Activated naive CD4-positive, alpha-beta T cell treated with anti-CD3 and anti-CD28 coated beads, Interleukin-2, amount 10 ng/mL, durations not matched to agents 7 days and 5 days (primary cell): ENCODE results near the gene HIF3A.

Experiments
- CTCF ChIA-PET: fragments of 350-600 bp; sonication (Branson Sonifier 250); formaldehyde crosslinking; loops from one replicate; lab custom pipeline; 2021; ENCODE audit warnings: antibody characterized with exemption; lab: Charles Lee
- DNase-seq: peaks from one replicate; pipeline ENCODE4 v3.0.0-alpha.2; 2020
- H3K27ac Mint-ChIP-seq: one replicate; pipeline ENCODE4 v1.8.0; 2021; ENCODE audit warnings: mild to moderate bottlenecking, moderate library complexity, mixed read lengths
- H3K27me3 Mint-ChIP-seq: one replicate; pipeline ENCODE4 v1.8.0; 2021; ENCODE audit warnings: mild to moderate bottlenecking, mixed read lengths
- H3K36me3 Mint-ChIP-seq: one replicate; pipeline ENCODE4 v1.8.0; 2021; ENCODE audit warnings: mixed read lengths
- H3K4me1 Mint-ChIP-seq: one replicate; pipeline ENCODE4 v1.8.0; 2021; ENCODE audit warnings: mixed read lengths
- H3K4me3 Mint-ChIP-seq: one replicate; pipeline ENCODE4 v1.8.0; 2021; ENCODE audit warnings: mild to moderate bottlenecking, moderate library complexity, mixed read lengths
- H3K9me3 Mint-ChIP-seq: one replicate; pipeline ENCODE4 v1.8.0; 2021; ENCODE audit warnings: mixed read lengths

The HIF3A gene

DNA sequence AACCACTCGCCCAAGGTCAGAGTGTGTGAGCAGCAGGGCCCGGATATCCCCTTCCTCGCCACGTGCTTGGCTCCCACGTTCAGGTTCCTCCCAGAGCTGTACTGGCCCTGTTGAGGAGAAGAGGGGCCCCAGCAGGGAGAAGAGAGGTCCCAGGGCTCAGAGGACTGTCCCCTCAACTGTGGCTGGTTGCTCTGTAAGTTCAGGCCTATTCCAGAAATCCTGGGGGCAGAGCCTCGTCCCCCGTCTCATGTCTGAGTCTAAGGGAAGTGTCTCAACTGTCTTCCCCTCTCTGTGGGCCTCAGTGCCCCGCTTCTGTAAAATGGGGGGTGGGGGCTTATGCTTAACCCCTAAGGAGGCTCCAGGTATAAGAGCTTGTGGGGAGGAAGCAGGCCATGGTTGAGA, 53.9 kb downstream of the HIF3A start:
- Mint-ChIP-seq H3K27ac (peak overlapping the region; percentile 87), H3K27me3 (no peaks in the 10 kb centered on the region), H3K4me3 (peak overlapping the region; percentile 77), H3K4me1 (peaks cover 70% of the 10 kb centered on the region), H3K36me3 (peaks cover 39% of the 10 kb centered on the region), H3K9me3 (no peaks in the 10 kb centered on the region)
- CTCF ChIA-PET: interaction anchor here (1.9 kb wide), 1 partner anchor 45 kb away, joined by 6 read pairs; no protein-coding TSS in a partner anchor
- peak; percentile 49 for DNase-seq

DNA sequence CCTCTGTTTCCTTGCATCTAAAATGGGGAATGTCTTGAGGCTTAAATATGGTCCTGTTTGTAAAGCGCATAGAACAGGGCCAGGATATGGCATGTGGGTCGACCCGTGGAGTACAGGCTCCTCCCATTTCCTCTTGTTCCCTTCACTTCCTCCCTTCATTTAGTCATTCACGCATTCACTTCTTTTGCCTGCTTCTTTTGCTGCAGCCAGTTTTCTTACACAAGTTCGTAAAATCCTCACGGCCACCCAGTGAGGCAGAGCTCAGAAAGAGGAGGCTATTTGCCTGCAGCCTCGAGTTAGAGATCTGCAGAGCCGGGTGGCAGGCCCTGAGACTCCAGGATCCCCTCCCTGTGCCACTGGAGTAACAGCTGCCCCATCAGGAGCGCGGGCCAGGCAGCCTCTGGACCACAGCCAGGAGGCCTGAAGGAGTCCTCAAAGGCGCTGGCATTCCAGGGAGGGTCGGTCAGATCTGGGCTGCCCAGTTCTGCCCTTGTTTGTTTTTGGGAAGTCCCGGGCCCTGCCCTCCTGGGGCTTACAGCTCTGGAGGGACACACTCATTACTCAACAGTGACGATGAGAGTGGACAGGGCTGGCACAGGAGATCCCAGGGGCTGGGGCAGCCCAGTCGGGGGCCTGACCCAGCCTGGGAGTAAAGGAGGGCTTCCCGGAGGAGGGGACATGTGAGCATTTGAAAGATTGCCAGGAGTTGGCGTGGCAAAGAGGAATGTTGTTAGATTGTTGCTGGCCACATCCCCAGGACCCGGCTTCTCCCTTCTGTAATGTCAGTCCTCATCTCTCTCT, 54.6 kb downstream of the HIF3A start:
- peak overlapping the region; percentile 77 for H3K4me3 Mint-ChIP-seq
- H3K9me3 Mint-ChIP-seq: no peaks in the 10 kb centered on the region
- peaks cover 43% of the 10 kb centered on the region for H3K36me3 Mint-ChIP-seq
- DNase-seq: peak; percentile 53
- peaks cover 70% of the 10 kb centered on the region for H3K4me1 Mint-ChIP-seq
- CTCF ChIA-PET: interaction anchor here (1.9 kb wide), 1 partner anchor 45 kb away, joined by 6 read pairs; no protein-coding TSS in a partner anchor
- H3K27ac Mint-ChIP-seq: peak overlapping the region; percentile 87
- H3K27me3 Mint-ChIP-seq: no peaks in the 10 kb centered on the region

DNA sequence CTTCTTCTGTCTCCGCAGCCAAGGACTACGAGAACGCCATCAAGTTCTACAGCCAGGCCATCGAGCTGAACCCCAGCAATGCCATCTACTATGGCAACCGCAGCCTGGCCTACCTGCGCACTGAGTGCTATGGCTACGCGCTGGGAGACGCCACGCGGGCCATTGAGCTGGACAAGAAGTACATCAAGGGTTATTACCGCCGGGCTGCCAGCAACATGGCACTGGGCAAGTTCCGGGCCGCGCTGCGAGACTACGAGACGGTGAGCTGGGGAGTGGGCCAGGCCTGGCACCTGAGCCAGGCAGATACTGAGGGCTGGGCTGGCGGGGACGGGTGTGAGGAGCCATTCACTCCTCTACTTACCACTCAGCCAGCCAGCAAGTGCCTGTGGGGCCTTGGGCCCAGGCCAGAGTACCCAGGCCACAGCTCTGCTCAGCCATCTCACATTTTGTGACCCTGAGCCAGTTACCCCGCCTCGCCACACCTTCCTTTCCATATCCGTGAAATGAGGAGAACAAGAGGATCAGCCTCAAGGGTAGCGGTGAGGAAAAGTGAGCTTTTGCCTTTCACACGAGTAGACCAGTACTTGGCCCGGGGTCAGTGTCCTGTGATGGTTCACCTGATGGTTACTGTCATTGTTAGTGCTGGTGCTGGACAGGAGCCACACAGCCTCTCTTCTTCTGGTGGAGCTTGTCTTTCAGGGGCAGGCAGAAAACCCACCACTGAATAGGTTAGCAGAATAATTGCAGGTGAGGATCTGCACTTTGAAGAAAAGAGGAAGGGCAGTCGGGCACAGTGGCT, 57.1 kb downstream of the HIF3A start:
- Mint-ChIP-seq H3K4me3 (no peak overlapping the region), H3K27ac (peak overlapping the region; percentile 70), H3K36me3 (peaks cover 47% of the 10 kb centered on the region), H3K4me1 (peaks cover 58% of the 10 kb centered on the region), H3K9me3 (no peaks in the 10 kb centered on the region), H3K27me3 (no peaks in the 10 kb centered on the region)
- CTCF ChIA-PET: interaction anchor here (0.7 kb wide), 1 partner anchor 10 kb away, joined by 3 read pairs; no protein-coding TSS in a partner anchor
- no peak for DNase-seq

DNA sequence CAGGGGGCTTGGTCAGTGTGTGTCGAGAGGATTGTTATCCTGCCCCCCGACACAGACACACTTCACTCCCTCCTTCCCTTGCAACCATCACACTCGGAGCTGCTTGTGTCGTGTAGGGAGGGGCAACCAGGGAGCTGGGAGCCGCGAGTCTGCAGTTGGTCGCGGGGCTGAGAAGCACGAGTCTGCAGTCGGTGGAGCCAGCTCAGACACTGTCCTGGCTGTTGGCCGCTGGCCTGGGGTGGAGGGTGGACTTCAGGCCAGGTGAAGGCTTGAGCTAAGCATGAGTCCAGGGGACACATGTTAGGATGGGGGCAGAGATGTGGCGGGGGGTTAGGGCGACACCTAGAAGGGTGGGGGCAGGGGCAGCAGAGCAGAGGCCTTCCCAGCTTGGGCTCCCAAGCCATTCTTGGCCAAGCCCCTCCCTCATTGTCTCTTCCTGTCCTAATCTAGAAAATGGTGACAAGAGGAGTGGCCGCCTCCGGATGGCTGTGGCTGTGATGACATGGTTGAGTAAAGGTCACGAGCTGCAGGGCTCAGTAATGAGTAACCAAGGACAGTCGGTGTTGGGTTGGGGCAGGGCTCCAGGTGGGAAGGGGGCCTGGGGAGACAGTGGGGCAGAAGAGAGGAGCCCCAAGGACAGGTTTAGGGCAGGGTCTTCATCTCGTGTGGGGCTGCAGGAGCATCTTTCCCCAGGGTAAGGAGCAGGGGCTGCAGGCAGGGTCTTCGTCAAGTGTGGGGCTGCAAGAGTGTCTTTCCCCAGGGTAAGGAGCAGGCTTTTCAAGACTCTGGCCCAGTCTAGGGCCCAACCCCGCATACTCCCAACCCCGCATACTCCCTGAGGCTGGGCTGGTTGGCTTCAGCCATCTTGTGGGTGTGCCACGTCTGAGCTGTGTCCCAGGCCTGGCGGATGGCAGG, 58.6 kb downstream of the HIF3A start:
- Mint-ChIP-seq H3K27ac (no peak overlapping the region), H3K27me3 (no peaks in the 10 kb centered on the region), H3K9me3 (no peaks in the 10 kb centered on the region), H3K4me1 (peaks cover 47% of the 10 kb centered on the region), H3K36me3 (peaks cover 44% of the 10 kb centered on the region), H3K4me3 (no peak overlapping the region)
- CTCF ChIA-PET: interaction anchor here (0.9 to 1.0 kb wide), 2 partner anchors 8 to 9 kb away, joined by 3 to 4 read pairs; partner anchors contain the start of gene PPP5C
- no peak for DNase-seq

DNA sequence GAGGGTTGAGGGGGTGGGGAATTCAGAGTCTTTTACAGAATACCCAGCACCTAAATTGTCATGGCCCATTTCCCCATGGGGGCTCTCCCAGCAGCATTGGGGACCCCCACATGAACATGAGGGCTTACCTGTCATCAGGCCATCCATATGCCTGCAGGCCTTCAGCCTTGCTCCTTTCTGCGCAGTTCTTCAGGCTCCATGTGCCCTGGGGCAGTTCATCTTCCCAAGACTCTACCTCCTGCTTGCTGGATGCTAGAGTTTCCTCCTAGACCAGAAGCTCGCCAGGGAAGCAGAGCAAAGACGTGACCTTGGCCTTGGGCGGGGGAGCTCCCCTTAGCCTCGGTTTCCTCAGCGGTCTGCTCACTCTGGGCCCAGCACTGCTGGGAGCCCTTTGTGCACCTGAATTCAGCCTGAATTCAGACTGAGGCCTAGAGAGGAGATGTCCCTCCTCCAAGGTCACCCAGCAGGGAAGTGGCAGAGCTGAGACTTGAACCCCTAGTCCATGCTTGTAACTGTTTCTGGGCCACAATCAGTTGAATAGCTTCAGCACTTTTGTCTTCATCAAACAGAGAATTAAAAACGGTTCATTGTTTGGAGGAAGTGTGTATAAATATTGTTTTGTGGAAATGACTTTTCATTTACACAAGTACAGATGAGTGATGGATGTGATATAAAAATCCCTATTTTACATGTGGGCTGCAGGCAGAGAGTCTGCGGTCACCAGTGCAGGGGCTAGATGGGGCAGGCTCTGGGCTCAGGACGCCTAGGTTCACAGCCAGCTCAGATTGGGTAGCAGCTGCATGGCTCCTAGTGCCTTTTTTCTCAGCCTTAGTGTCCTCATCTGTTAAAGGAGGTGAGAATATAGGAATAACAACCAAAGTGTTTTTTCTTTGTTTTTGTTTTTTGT, 59.6 kb downstream of the HIF3A start:
- no peak overlapping the region for H3K27ac Mint-ChIP-seq
- CTCF ChIA-PET: interaction anchor here (0.9 kb wide), 1 partner anchor 9 kb away, joined by 4 read pairs; no protein-coding TSS in a partner anchor
- no peaks in the 10 kb centered on the region for H3K27me3 Mint-ChIP-seq
- H3K9me3 Mint-ChIP-seq: no peaks in the 10 kb centered on the region
- H3K36me3 Mint-ChIP-seq: peaks cover 44% of the 10 kb centered on the region
- peaks cover 45% of the 10 kb centered on the region for H3K4me1 Mint-ChIP-seq
- no peak overlapping the region for H3K4me3 Mint-ChIP-seq
- DNase-seq: no peak

DNA sequence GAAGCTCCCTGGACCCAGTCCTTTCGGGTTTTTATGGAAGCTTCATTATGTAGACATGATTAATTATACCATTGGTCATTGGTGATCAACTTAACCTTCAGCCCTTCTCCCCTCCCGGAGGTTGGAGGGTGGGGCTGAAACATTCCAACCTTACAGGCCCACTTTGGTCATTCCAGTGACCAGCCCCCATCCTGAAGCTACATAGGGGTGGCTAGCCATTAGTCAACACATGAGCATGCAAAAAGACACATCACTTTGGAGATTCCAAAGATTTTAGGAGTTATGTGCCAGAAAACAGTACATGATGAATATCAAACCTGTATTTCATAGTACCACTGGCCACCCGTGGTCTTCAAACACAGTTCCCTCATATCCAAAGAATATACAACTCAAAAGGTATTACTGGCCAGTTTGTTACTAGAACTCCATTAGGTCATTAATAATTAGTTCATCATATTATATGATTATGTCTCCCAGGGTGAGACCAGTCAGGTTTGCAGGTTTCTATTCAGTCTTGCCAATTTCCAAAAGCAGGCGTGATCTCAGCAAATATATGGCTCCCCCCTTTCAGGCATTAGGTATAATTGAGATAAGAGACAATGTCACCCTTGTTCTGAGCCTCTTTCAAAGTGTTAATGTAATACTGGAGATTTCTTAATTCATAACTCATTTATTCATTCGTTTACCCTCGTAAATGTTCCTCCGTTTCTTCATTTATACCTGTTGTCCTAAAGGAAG, 61.2 kb downstream of the HIF3A start:
- Mint-ChIP-seq H3K4me1 (peaks cover 40% of the 10 kb centered on the region), H3K9me3 (no peaks in the 10 kb centered on the region), H3K4me3 (no peak overlapping the region), H3K27ac (no peak overlapping the region), H3K36me3 (peaks cover 43% of the 10 kb centered on the region), H3K27me3 (no peaks in the 10 kb centered on the region)
- DNase-seq: no peak
- CTCF ChIA-PET: interaction anchor here (0.6 to 1.2 kb wide), 3 partner anchors 14 to 130 kb away, joined by 3 to 4 read pairs (median 3); no protein-coding TSS in a partner anchor

DNA sequence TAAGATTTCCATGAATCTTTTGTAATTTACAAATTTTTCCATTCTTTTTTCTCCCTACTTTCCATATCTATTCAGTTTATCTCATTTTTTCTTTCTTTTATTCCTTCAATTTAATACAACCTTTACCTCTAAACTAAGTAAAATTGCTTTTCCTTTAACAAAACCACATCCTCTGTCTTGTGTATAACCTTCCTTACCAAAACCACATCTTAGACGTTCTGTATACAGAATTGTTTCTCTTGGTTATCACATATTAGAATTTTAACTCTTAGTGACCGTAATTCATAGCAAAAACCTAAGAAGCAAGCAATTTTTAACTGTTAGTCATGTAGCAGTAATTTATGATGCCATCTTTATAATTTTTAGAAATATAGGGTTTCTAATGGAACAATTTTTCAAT, 65.1 kb downstream of the HIF3A start:
- H3K36me3 Mint-ChIP-seq: peaks cover 46% of the 10 kb centered on the region
- H3K4me3 Mint-ChIP-seq: peak overlapping the region; percentile 65

DNA sequence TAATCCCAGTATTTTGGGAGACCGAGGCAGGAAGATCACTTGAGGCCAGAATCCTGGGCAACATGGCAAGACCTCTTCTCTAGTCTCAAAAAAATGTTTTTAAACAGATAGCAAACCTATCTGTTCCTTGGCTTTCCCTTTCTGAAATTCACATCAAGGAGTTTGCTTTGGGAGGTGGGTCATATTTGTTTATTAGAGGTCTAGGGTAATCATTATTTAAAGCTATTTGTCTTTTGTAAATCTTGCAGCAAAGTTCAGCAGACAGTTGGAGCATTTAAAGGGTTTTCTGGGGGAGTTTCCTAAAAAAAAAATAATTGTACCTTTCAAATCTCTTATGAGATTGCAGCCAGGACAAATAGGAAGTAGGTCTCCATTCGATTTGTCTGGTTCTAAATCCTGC, 67.5 kb downstream of the HIF3A start:
- peaks cover 38% of the 10 kb centered on the region for H3K36me3 Mint-ChIP-seq
- H3K4me1 Mint-ChIP-seq: peaks cover 40% of the 10 kb centered on the region
- no peaks in the 10 kb centered on the region for H3K27me3 Mint-ChIP-seq
- CTCF ChIA-PET: interaction anchor here (0.6 kb wide), 1 partner anchor 18 kb away, joined by 4 read pairs; the partner anchor contains the start of gene PPP5C
- H3K4me3 Mint-ChIP-seq: no peak overlapping the region
- H3K27ac Mint-ChIP-seq: no peak overlapping the region
- DNase-seq: no peak
- H3K9me3 Mint-ChIP-seq: no peaks in the 10 kb centered on the region

More for the DNA sequence above, 65.1 kb downstream of the HIF3A start:
- H3K4me1 Mint-ChIP-seq: peaks cover 44% of the 10 kb centered on the region
- H3K9me3 Mint-ChIP-seq: no peaks in the 10 kb centered on the region
- H3K27ac Mint-ChIP-seq: peak overlapping the region; percentile 75
- CTCF ChIA-PET: interaction anchor here (1.8 kb wide), 1 partner anchor 15 kb away, joined by 3 read pairs; the partner anchor contains the start of gene PPP5C
- no peaks in the 10 kb centered on the region for H3K27me3 Mint-ChIP-seq
- DNase-seq: no peak

DNA sequence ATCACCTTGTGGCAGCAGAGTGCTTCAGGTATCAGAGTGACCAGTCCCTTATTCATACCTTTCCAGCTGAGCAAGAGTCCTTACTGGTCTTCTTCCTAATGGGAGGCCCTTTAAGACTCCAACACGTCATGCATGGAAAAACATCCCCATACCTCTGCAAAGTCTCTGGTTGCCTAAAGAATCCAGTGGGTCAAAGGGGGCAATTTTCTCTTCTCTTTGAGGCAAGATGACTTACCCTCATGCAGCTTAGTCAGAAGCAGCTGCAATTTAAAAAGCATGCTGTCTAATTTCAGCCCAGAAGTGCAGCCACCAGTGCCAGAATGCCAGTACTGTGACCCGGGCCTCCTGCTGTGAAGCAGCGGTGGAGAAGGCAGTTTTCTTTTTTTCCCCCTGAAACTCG, 68.7 kb downstream of the HIF3A start:
- CTCF ChIA-PET: no interaction called here
- Mint-ChIP-seq H3K9me3 (no peaks in the 10 kb centered on the region), H3K36me3 (peaks cover 35% of the 10 kb centered on the region), H3K27me3 (no peaks in the 10 kb centered on the region), H3K4me3 (no peak overlapping the region), H3K4me1 (peaks cover 37% of the 10 kb centered on the region), H3K27ac (no peak overlapping the region)
- DNase-seq: no peak

DNA sequence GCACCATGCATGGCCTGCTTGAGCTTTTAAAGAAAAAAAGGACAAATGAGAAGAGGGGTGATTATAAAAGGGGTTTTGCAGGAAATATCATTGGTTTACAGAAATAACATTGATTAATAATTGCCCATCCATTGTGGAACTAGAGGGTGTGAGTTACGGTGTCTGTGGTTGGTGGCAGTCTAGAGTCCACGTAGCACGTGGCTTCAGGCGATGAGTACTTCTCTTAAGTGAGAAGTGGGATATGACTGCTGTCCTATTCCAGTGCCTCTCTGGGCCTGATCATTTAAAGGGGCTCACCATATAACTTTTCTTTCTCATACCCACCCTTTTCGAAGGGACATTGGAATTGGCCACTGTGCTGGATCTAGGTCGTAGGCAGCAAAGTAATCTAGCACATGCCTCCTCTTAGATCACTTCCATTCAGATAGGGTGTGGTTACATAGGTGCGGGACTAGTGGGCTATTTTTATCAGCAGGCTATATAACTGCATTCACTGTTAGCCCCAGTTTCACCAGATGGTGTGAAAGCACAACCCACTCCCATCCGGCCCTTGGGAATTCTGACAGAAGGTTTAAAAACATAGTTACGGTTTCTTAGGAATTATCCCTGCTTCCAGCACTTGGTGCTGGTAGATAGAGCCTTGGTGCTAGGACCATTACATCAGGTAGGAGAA, 69.9 kb downstream of the HIF3A start:
- Mint-ChIP-seq H3K4me1 (peaks cover 35% of the 10 kb centered on the region), H3K27ac (peak overlapping the region; percentile 20)

DNA sequence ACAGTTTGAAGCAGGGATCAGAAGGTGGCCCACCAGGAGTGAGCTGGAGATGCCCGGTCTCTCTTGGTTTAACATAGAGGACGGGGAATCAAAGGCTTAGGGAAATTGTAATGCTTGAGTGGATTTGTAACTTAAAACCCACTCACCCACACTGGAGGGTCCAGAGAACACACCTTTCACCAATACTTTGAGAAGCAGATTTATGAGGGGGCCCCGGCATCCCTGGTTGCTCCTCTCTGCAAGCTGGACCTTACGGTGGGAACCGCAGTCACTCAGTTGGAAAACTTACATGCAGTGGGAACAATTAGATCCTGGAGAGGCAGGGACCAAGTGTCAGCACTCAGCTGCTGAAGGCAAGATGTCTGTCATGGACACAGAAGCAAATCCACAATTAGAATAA, 70.6 kb downstream of the HIF3A start:
- CTCF ChIA-PET: interaction anchor here (1.5 to 1.9 kb wide), 2 partner anchors 10 to 21 kb away, joined by 4 to 9 read pairs; partner anchors contain the start of gene PPP5C
- peak; percentile 12 for DNase-seq
- H3K4me1 Mint-ChIP-seq: peaks cover 37% of the 10 kb centered on the region
- peaks cover 35% of the 10 kb centered on the region for H3K36me3 Mint-ChIP-seq
- no peaks in the 10 kb centered on the region for H3K9me3 Mint-ChIP-seq
- no peak overlapping the region for H3K4me3 Mint-ChIP-seq
- no peak overlapping the region for H3K27ac Mint-ChIP-seq
- H3K27me3 Mint-ChIP-seq: no peaks in the 10 kb centered on the region

More for the DNA sequence above, 69.9 kb downstream of the HIF3A start:
- peak; percentile 5 for DNase-seq
- no peak overlapping the region for H3K4me3 Mint-ChIP-seq
- no peaks in the 10 kb centered on the region for H3K9me3 Mint-ChIP-seq
- H3K27me3 Mint-ChIP-seq: no peaks in the 10 kb centered on the region
- CTCF ChIA-PET: no interaction called here
- peaks cover 34% of the 10 kb centered on the region for H3K36me3 Mint-ChIP-seq
